ENCODE data around the gene CDC6.
"Not testable (repeated sequence)": the region's sequence is repeated elsewhere in the genome, so short reads cannot be mapped to it uniquely, and the experiment has no call there.

The CDC6 gene

DNA sequence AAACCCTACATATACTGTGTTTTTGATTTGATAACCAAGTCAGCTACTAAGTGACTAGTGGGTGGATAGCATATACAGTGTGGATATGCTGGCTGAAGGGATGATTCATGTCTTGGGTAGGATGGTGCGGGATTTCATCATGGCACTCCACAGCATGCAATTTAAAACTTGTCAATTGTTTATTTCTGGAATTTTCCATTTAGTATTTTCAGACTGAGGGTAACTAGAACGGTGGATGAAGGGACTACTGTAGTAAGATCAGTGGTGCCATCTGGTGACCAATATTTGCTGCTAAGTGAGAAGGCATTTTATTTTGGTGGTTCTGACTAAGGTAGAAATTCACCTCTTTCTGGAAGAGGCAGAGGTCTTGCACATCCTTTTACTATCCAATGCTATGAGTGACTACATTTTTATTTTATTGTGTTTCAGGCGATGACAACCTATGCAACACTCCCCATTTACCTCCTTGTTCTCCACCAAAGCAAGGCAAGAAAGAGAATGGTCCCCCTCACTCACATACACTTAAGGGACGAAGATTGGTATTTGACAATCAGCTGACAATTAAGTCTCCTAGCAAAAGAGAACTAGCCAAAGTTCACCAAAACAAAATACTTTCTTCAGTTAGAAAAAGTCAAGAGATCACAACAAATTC is 3.1 kb downstream of the CDC6 start:
- DNase-seq (ENCODE audit: low spot score), result peak; percentile 55

DNA sequence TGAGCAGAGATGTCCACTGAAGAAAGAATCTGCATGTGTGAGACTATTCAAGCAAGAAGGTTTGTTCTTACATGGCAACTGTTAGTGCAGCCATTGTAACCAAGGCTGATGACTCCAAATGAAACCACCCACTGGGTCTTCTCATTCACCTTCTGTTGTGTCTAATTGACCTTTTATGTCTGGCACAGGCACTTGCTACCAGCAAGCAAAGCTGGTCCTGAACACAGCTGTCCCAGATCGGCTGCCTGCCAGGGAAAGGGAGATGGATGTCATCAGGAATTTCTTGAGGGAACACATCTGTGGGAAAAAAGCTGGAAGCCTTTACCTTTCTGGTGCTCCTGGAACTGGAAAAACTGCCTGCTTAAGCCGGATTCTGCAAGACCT is 3.6 kb downstream of the CDC6 start:
- DNase-seq (ENCODE audit: low spot score), result peak; percentile 33

DNA sequence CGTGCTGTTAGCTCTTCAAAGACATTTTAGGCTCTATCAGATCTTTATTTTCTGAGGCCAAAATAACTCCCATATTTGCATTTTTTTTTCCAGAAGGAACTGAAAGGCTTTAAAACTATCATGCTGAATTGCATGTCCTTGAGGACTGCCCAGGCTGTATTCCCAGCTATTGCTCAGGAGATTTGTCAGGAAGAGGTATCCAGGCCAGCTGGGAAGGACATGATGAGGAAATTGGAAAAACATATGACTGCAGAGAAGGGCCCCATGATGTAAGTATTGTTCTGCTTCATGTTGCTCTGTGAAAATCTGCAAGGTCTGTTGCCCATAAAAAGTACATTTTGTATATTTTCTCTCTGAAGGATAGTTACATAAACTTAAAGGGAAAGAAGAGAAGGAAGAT is 5.7 kb downstream of the CDC6 start:
- no peak for DNase-seq (ENCODE audit: low spot score)

DNA sequence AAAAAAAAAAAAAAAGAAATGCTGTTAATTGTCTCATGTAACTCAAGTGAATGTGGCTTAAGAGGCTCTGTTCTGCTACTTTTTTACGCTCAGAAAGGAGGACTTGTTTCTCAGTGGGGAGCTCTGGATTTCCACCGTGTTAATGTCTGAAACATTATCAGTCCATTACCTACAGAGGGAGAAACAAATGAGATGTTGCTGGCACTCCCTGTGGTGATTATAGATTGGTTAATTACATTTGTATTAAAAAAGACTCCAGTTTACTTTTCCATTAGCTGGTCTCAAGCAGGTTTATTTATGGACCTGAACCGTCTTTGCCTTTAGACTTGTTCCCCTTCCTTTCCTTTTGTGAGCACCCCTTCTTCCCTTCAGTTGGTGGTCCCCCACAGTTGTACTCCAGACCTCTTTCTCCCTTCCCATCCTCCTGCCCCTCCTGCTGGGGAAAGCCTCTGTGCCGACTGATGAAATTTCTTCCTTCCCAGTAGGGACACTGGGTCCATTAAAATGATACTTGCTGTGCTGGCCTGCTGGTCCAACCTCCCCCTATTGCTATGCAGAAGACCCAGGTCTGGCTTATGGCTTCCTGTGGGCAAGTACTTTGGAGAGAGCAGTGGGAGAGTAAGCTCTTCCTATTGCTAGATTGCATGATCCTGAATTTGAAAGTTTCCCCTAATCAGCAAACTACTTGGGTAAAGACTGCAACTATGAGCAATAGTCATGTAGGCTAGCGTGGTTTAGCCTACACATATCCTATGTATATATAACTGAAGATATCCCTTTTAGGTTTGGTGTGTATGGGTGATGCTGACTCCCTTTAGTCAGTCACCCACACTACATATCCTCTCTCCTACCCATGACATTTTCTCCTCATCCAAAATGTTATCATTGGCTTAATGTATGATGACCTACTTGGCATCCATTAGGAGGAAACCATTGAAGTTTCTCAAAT is 8.1 kb downstream of the CDC6 start:
- no peak for DNase-seq (ENCODE audit: low spot score)

DNA sequence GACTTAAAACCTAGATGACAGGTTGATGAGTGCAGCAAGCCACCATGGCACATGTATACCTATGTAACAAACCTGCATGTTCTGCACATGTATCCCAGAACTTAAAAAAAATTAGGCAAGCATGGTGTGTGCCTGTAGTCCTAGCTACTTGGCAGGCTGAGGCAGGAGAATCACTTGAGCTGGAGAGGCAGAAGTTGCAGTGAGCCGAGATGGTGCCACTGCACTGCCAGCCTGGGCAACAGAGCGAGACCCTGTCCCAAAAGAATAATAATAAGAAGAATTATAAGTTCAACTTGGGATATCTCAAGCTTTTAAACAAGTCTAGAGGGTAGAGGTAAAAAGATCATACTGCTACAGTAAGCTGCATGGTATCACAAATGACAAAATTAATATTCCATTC is 9.8 kb downstream of the CDC6 start:
- DNase-seq (ENCODE audit: low spot score), result no peak

DNA sequence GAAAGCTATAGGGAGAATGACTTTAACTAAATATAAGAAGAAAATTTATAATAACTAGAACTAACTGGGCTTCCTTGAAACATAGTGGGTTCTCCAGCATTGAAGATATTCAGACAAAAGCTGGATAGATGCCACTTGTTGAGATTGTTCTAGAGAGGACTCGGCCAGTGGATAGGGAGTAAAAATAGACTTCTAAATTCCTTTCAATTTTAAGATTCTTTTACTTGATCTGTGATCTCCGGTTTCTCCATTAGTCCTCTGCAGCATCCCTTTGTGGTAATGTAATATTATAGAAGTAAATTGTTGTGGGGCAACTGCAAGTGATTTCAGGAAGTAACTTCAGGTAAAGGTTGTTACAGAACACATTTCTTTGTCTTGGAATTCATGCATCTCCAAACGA is 11.0 kb downstream of the CDC6 start:
- DNase-seq (ENCODE audit: low spot score), result no peak

DNA sequence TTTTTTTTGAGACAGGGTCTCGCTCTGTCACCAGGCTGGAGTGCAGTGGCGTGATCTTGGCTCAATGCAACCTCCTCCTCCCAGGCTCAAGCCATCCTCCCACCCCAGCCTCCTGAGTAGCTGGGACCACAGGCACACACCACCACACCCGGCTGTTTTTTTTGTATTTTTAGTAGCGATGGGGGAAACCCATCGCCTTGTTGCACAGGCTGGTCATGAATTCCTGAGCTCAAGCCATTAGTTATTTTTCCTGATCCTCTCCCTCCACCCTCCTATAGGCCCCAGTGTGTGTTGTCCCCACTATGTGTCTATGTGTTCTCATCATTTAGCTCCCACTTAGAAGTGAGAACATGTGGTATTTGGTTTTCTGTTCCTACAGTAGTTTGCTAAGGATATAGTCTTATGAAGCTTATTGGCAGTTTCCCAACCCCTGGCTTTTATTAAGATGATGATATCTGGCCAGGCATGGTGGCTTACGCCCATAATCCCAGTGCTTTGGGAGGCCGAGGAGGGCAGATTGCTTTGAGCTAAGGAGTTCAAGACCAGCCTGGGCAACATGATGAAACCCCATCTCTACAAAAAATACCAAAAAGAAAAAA is 11.6 kb downstream of the CDC6 start:
- DNase-seq (ENCODE audit: low spot score), result not testable (repeated sequence)

DNA sequence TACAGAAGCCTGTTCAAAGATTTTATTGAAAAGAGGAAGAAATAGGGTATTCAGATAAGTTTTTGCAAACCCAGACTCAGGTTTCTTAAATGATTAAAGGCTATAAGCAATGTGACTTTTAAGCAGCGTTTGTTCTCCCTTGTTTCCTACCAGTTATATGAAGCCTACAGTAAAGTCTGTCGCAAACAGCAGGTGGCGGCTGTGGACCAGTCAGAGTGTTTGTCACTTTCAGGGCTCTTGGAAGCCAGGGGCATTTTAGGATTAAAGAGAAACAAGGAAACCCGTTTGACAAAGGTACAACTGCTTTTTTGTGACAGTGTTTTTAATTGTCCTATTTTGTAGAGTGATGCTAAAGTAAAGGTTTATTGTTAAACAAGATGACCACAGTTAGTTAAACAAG is 13.6 kb downstream of the CDC6 start:
- no peak for DNase-seq (ENCODE audit: low spot score)

DNA sequence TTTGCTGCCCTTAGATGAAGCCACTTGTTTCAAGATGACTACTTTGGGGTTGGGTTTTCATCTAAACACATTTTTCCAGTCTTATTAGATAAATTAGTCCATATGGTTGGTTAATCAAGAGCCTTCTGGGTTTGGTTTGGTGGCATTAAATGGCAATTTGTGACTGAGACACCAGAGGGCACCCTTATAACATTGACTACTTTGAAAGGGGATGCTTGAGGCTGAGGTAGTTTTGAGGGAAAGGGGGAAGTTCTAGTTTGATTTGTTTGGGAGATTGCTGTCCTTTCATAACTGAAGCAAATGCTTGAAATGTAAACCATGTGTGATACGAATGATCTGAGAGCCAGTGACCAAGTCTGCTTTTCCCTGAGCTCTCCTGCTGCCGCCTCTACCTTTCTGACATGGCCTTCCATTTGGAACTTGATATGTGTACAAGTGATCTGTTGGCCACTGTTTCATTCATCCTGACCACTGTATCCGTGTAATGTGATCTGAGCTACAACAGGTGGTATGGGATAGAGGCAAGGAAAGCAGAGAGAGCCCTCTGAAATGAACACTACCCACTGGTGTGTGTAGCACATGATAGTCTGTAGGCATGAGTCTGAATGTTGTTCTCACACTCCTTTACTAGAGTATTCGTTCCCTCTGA is 15.5 kb downstream of the CDC6 start:
- no peak for DNase-seq (ENCODE audit: low spot score)

DNA sequence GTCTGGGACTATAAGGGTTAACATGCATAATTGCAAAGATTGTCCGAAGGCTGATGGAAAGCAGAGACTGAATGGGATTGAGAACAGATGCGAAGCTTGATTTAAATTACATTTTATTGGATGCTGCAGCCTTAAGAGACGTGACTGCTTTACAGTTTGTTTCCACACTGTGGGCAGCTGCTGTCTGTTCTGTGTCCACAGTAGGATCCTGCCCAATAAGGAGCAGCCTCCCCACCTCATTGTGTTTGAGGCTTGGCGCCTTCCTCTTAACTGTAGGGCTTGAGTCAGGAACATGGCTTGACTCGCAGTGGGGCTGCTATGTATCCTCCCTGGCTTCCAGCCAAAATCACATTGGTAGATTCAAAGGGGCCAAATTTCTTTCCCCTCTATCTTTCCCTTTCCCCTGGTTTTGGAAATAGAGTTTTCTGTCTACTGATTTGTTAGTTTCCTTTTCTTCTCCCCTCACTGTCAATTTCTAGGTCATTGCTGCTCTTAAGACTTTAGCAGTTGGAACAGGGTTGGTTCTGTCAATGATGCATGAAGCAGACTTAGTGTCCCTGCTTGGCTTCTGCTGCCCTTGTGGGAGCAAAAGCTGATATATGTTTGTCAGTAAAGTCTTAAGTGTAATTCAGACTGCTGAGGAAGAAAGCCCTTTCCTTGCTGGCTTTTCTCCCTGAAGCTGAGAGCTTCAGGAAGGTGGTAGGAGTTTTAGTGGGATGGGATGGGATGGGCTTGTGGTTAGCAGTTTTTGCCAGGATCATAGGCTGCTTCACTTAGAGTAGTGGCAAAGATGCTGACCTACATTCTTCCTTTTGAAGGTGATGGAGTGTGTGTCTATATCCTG is 16.3 kb downstream of the CDC6 start:
- no peak for DNase-seq (ENCODE audit: low spot score)

DNA sequence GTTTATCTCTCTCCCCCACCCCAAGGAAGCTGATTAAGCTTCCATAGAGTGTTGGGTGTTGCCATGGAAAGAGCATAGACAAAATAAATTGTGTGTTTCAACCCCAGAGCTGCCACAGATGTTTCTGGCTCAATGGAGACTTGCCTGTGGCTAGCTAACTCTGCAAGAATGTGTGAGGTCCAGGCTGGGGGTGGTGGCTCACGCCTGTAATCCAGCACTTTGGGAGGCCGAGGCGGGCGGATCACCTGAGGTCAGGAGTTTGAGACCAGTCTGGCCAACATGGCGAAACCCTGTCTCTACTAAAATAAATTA is 16.8 kb downstream of the CDC6 start:
- DNase-seq (ENCODE audit: low spot score), result not testable (repeated sequence)

DNA sequence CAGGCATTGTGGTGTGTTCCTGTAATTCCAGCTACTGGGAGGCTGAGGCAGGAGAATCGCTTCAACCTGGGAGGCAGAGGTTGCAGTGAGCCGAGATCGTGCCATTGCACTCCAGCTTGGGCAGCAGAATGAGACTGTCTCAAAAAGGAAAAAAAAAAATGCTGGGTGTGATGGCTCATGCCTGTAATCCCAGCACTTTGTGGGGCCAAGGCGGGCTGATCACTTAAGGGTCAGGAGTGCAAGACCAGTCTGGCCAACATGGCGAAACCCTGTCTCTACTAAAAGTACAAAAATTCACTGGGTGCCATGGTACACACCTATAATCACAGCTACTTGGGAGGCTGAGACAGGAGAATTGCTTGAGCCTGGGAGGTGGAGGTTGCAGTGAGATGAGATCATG is 17.2 kb downstream of the CDC6 start:
- DNase-seq (ENCODE audit: low spot score), result not testable (repeated sequence)

DNA sequence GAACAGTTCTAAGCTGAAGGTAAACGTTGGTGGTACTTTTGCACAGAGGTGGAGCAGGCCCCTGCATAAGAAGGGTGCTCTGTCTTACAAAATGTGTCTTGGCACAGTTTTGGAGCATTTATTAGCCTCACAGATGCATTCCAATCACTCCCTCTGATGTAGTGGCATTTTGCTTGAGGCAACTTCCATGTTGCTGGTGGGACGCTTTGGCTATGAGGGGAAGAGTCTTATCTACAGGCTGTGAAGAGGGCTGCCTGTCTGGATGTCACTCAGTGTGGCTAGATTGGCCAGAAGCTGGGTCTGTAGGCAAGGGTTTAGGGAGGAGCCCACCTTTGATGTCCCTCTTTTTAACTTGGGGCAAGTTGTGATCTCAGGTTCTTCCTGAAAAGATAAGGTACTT is 18.7 kb downstream of the CDC6 start:
- DNase-seq (ENCODE audit: low spot score), result no peak

DNA sequence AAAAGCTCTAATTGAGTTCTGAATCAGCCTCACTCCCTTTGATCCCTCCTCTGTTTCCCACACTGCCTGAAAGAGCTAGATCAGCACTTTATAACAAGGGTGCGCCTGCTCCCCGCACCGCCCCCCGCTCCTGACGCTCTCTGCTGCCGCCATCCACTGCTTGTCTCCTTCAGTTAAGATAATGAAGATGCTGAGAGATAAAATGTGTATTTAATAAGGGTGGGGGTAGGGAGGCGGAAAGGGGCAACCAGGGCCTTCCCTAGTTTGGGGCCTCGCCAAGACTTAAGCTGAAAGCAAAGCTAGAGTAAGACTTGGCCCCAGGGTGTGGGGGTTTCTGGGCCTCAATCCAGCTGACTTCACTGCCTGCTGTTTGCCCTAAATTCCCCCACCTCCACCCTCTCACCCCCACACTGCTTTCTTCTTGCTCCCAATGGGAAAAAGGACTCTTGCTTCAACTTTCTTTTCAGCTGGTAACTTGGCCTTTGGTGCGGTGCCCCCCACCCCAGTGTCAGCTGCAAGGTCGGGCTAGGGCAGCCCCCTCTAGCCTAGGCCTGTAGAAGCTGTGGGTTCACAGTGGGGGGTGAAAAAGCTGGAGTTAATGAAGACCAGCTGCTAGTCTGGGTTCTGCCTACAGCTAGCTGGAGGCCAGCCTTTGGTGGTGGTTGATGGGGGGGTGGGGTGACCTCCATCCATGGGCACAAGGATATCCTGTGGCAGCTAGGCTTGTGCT is 19.5 kb downstream of the CDC6 start:
- DNase-seq (ENCODE audit: low spot score), result no peak

DNA sequence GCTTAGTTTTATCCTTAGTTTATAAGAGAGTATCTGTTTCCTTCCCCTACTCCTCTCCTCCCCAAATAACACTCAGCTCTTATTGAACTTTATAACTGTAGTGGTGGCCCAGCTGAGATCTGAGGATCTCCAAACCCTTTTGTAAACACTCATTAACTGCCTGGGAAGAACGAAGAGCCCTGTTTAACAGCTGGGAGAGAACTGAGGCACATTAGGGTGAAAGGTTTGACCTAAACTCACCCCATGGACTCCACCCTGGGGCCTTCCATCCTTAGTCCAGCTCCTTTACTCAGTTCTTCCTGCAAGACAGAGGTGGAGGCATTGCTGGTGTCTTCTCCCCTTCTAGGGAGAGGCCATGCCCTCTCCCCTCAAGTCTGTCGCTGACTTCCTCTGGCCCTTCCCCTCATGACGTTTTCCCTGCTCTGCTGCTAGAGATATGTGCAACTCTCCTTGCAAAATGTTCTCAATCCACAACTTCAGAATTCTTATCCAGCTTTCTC is 20.1 kb downstream of the CDC6 start:
- DNase-seq (ENCODE audit: low spot score), result no peak

DNA sequence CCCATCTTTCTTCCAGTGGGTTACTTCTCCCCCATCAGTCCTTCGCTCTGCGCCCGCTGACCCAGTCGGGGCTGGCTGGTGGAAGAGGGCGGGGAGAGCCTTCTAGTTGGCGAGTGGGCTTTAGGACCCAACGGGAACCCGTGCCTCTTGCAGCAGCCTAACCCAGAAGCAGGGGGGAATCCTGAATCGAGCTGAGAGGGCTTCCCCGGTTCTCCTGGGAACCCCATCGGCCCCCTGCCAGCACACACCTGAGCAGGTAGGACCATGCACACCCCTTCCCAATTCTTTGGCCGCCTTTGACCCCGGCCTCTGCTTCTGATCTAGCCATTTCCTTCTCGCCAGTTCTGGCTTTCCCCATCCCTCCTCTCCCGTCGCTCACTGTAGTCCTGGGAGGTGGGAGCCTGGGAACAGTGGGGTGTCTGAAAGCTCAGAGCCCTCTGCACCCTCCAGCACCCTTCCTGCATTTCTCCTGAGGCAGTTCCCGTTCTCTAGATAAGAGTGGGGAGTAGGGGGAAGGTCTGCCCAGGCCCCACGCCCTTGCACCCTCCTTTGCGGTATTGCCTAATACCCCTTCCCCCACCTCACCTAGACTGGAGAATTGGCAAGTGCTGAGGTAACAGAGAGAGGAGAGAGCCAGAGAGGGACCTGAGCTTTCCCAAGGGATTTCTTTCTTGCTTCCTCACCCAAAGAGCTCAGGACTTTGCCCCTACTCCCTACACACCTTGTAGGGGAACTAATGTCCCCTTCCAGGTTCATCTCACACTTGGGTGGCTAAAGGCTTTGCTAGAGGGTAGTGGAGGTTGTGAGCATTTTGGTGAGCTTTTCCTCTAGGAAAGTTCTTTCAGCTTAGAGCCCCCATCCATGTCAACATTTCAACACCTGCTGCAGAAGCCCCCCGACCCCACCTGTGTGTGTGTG is 21.6 kb downstream of the CDC6 start, which contains the start of gene RARA:
Gene RARA (plus strand): TSS at position 150 of the 918 bp plus-strand sequence. CDS start 22,039 bp downstream, outside the sequence.
- DNase-seq (ENCODE audit: low spot score), result no peak

DNA sequence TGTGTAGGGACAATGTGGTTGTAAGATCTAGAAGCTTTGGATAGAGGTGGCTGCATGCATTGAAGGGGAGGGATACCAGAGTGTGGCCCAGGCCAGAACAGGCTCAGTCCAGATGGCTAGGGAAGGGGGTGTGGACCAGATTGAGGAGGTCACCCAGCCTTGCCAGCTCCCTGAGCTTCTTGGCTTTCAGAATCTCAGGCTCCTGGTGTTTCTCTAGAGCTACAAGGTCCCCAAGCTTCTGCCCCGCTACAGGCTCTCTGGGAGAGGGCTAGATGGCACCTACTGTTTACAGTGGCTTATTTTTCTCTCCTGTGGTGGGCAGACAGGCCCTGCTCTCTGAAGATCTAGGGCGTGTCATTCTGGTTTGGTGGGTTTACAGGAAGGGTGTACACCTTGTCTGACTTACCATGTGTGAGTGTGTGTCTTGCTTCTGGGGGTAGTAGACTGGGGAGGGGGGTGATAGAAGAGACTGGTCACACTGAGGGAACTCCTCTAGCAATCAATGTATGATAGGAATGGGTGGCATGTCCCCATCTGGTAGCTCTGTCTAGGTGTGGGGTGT is 22.4 kb downstream of the CDC6 start:
- no peak for DNase-seq (ENCODE audit: low spot score)

DNA sequence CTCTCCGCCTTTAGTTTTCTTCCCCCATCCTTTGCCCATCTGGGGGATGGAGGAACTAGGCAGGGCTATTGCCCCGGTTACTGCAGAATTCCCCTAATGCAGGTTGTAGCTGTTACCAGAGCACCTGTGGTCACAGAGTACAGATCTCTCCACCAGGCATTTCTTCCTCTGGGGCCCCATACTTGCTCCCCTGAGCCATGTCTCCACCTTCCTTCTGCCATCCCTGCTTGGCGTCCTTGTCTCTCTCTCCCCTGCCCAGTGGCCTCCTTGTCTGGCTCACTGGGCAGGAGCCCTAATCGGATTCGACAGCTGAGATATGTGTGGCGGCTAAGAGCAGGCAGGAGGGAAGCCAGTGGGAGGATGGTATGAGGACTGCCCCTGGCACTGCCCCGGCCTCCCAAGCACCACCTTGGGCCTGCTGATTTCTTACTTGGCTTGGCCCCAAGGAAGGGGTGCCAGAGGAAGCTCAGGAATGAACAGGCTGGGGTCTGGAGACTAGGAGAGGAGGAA is 23.3 kb downstream of the CDC6 start:
- DNase-seq (ENCODE audit: low spot score), result no peak

DNA sequence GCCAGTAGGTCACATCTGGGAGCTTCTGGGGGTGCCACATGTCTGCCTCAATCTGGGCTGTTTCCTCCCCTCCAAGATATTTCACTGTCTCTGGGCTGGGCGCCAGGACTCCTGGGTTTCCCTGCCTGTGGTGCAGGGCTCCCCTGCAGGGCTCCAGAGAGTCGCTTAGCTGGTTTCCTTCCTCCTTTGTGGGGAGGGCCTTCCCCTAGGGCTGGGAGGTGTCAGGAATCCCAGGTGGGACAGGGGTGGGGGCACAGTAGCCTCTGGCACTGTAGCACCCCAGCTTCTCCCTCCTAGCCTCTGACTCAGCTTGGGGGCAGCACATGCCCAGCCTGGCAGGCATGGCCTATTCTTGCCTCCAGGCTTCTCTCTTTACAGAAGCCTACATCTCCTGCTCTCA is 23.9 kb downstream of the CDC6 start:
- DNase-seq (ENCODE audit: low spot score), result no peak
